Activated CD4-positive, alpha-beta T cell treated with anti-CD3 and anti-CD28 coated beads for 36 hours (primary cell): ENCODE measurements around the gene RERE. TPM values are rescaled to one million over a fixed set of nuclear protein-coding genes. Genes with fewer than 3 reads are reported as not detected.

Experiments
- ATAC-seq: fragments of 200-7000 bp; cut with Tn5 transposase; one replicate; pipeline ENCODE4 v1.10.0; 2021; ENCODE audit warnings: mild to moderate bottlenecking, moderate library complexity
- CTCF ChIA-PET: fragments of 350-600 bp; sonication (Branson Sonifier 250); formaldehyde crosslinking; loops from one replicate; lab custom pipeline; 2021; ENCODE audit warnings: antibody characterized with exemption; lab: Charles Lee
- POLR2A ChIA-PET: fragments of 350-600 bp; sonication (Branson Sonifier 250); formaldehyde crosslinking; loops from one replicate; lab custom pipeline; 2021; ENCODE audit warnings: antibody characterized with exemption, inconsistent platforms; lab: Charles Lee
- DNase-seq: peaks from one replicate; pipeline ENCODE4 v3.0.0-alpha.2; 2020
- H3K27ac Mint-ChIP-seq: one replicate; pipeline ENCODE4 v1.8.0; 2021; ENCODE audit warnings: mixed read lengths
- H3K27me3 Mint-ChIP-seq: one replicate; pipeline ENCODE4 v1.8.0; 2021; ENCODE audit warnings: mixed read lengths
- H3K36me3 Mint-ChIP-seq: one replicate; pipeline ENCODE4 v1.8.0; 2021; ENCODE audit warnings: low read depth, mixed read lengths
- H3K4me1 Mint-ChIP-seq: one replicate; pipeline ENCODE4 v1.8.0; 2021; ENCODE audit warnings: mixed read lengths
- H3K4me3 Mint-ChIP-seq: one replicate; pipeline ENCODE4 v1.8.0; 2021; ENCODE audit warnings: mild to moderate bottlenecking, moderate library complexity, mixed read lengths
- H3K9me3 Mint-ChIP-seq: one replicate; pipeline ENCODE4 v1.8.0; 2021; ENCODE audit warnings: low read depth, mixed read lengths
- intact Hi-C, 2 experiments: fragments of 100-400 bp; cut with DNase I in 1 of 2; cut with micrococcal nuclease in 1 of 2; formaldehyde crosslinking; loops; one replicate each; pipeline versions ENCODE4 v1.14.2 to v1.15.1; 2022 to 2024; cut with DNase I, micrococcal nuclease
- total RNA-seq, 2 experiments: library from RNA; stranded (reverse); gene quantifications; one replicate each; pipeline ENCODE4 v1.2.3, GENCODE V29; 2021

The RERE gene
- total RNA-seq, 2 experiments from 2014 or later, result 57.4 to 71.6 TPM

GRCh38 chr1:8354038-8354437, 463.4 kb downstream of the RERE start:
- Mint-ChIP-seq H3K9me3 (no peaks in the 10 kb centered on the region), H3K36me3 (peaks cover 24% of the 10 kb centered on the region), H3K27me3 (no peaks in the 10 kb centered on the region), H3K4me3 (no peak overlapping the region), H3K27ac (peak overlapping the region; percentile 51), H3K4me1 (no peaks in the 10 kb centered on the region)
- no peak for DNase-seq
- ChIA-PET POLR2A (no interaction called here), CTCF (no interaction called here)
- intact Hi-C loops, result no loop called here
- ATAC-seq, result no peak

GRCh38 chr1:8352886-8353785, 464.3 kb downstream of the RERE start:
- Mint-ChIP-seq H3K9me3 (no peaks in the 10 kb centered on the region), H3K27ac (peak overlapping the region; percentile 12), H3K4me3 (no peak overlapping the region), H3K4me1 (peaks cover 3% of the 10 kb centered on the region), H3K36me3 (peaks cover 22% of the 10 kb centered on the region), H3K27me3 (peaks cover 2% of the 10 kb centered on the region)
- POLR2A ChIA-PET, result no interaction called here
- no peak for DNase-seq
- no peak for ATAC-seq
- intact Hi-C loops, result no loop called here
- CTCF ChIA-PET, result interaction anchor here (0.9 to 2.2 kb wide), 5 partner anchors 18 to 506 kb away, joined by 3 to 7 read pairs (median 4); no protein-coding TSS in a partner anchor

GRCh38 chr1:8352471-8352845, 465.0 kb downstream of the RERE start:
- intact Hi-C loops, result no loop called here
- Mint-ChIP-seq H3K27me3 (peaks cover 2% of the 10 kb centered on the region), H3K36me3 (peaks cover 17% of the 10 kb centered on the region), H3K9me3 (no peaks in the 10 kb centered on the region), H3K4me3 (no peak overlapping the region), H3K4me1 (peaks cover 3% of the 10 kb centered on the region), H3K27ac (peak overlapping the region; percentile 12)
- POLR2A ChIA-PET, result no interaction called here
- no peak for ATAC-seq
- no peak for DNase-seq
- CTCF ChIA-PET, result interaction anchor here (0.9 to 2.2 kb wide), 5 partner anchors 19 to 507 kb away, joined by 3 to 7 read pairs (median 4); no protein-coding TSS in a partner anchor

GRCh38 chr1:8351693-8352470, 465.6 kb downstream of the RERE start:
- ATAC-seq (peak; percentile 36), DNase-seq (peak; percentile 46)

GRCh38 chr1:8350914-8351684, 466.3 kb downstream of the RERE start:
- Mint-ChIP-seq H3K27ac (no peak overlapping the region), H3K27me3 (peaks cover 2% of the 10 kb centered on the region), H3K4me1 (peaks cover 3% of the 10 kb centered on the region), H3K4me3 (no peak overlapping the region), H3K9me3 (no peaks in the 10 kb centered on the region), H3K36me3 (peaks cover 10% of the 10 kb centered on the region)
- no peak for DNase-seq
- intact Hi-C loops, result no loop called here
- ChIA-PET POLR2A (no interaction called here), CTCF (interaction anchor here (0.6 to 3.2 kb wide), 15 partner anchors 20 to 498 kb away, joined by 3 to 36 read pairs (median 5); no protein-coding TSS in a partner anchor)
- ATAC-seq, result no peak

More at GRCh38 chr1:8351693-8352470, 465.6 kb downstream of the RERE start:
- Mint-ChIP-seq H3K27ac (no peak overlapping the region), H3K27me3 (peaks cover 2% of the 10 kb centered on the region), H3K36me3 (peaks cover 15% of the 10 kb centered on the region), H3K4me3 (no peak overlapping the region), H3K4me1 (peaks cover 3% of the 10 kb centered on the region), H3K9me3 (no peaks in the 10 kb centered on the region)
- ChIA-PET CTCF (interaction anchor here (0.6 to 3.2 kb wide), 13 partner anchors 19 to 508 kb away, joined by 3 to 36 read pairs (median 5); no protein-coding TSS in a partner anchor), POLR2A (no interaction called here)
- intact Hi-C loops, result no loop called here

GRCh38 chr1:8349961-8350360, 467.5 kb downstream of the RERE start:
- CTCF ChIA-PET, result interaction anchor here (0.6 to 3.2 kb wide), 15 partner anchors 26 to 499 kb away, joined by 3 to 36 read pairs (median 5); no protein-coding TSS in a partner anchor

GRCh38 chr1:8349473-8349865, 468.0 kb downstream of the RERE start:
- Mint-ChIP-seq H3K4me3 (no peak overlapping the region), H3K27me3 (peaks cover 2% of the 10 kb centered on the region), H3K9me3 (no peaks in the 10 kb centered on the region), H3K27ac (no peak overlapping the region), H3K36me3 (peaks cover 4% of the 10 kb centered on the region), H3K4me1 (peaks cover 3% of the 10 kb centered on the region)
- POLR2A ChIA-PET, result no interaction called here
- no peak for DNase-seq
- intact Hi-C loops, result loop anchor here (1.0 to 10.0 kb wide), 6 partner anchors 31 to 682 kb away; partner anchors contain the start of gene SLC45A1 (in 1 of the 2)
- CTCF ChIA-PET, result interaction anchor here (0.6 to 3.2 kb wide), 14 partner anchors 25 to 500 kb away, joined by 3 to 36 read pairs (median 4); no protein-coding TSS in a partner anchor
- ATAC-seq, result no peak

More at GRCh38 chr1:8349961-8350360, 467.5 kb downstream of the RERE start:
- ATAC-seq (no peak), DNase-seq (no peak)
- Mint-ChIP-seq H3K9me3 (no peaks in the 10 kb centered on the region), H3K4me3 (no peak overlapping the region), H3K27me3 (peaks cover 2% of the 10 kb centered on the region), H3K4me1 (peaks cover 3% of the 10 kb centered on the region), H3K27ac (no peak overlapping the region), H3K36me3 (peaks cover 6% of the 10 kb centered on the region)
- intact Hi-C loops, result loop anchor here (1.0 to 10.0 kb wide), 6 partner anchors 31 to 683 kb away; partner anchors contain the start of gene SLC45A1 (in 1 of the 2)
- POLR2A ChIA-PET, result no interaction called here

GRCh38 chr1:8348777-8349472, 468.5 kb downstream of the RERE start:
- ChIA-PET CTCF (interaction anchor here (0.6 to 3.2 kb wide), 13 partner anchors 25 to 378 kb away, joined by 3 to 36 read pairs (median 5); no protein-coding TSS in a partner anchor), POLR2A (no interaction called here)
- Mint-ChIP-seq H3K4me1 (peaks cover 3% of the 10 kb centered on the region), H3K36me3 (peaks cover 3% of the 10 kb centered on the region), H3K4me3 (no peak overlapping the region), H3K27me3 (peaks cover 2% of the 10 kb centered on the region), H3K9me3 (no peaks in the 10 kb centered on the region), H3K27ac (no peak overlapping the region)
- DNase-seq, result peak; percentile 83
- ATAC-seq, result peak; percentile 83
- intact Hi-C loops, result loop anchor here (1.0 to 10.0 kb wide), 6 partner anchors 30 to 682 kb away; partner anchors contain the start of gene SLC45A1 (in 1 of the 2)

- no peaks in the 10 kb centered on the region for H3K36me3 Mint-ChIP-seq
- POLR2A ChIA-PET, result no interaction called here
- H3K27ac Mint-ChIP-seq, result no peak overlapping the region
- intact Hi-C loops, result loop anchor here in 1 of 2 experiments (2.0 to 10.0 kb wide), 2 partner anchors 29 to 543 kb away; partner anchors contain the start of gene SLC45A1
- no peaks in the 10 kb centered on the region for H3K9me3 Mint-ChIP-seq
- H3K27me3 Mint-ChIP-seq, result peaks cover 2% of the 10 kb centered on the region
- CTCF ChIA-PET, result interaction anchor here (0.6 to 3.2 kb wide), 8 partner anchors 32 to 378 kb away, joined by 3 to 36 read pairs (median 4); no protein-coding TSS in a partner anchor
- no peak for DNase-seq
- no peak for ATAC-seq
- H3K4me3 Mint-ChIP-seq, result no peak overlapping the region
- H3K4me1 Mint-ChIP-seq, result peaks cover 3% of the 10 kb centered on the region
Observed at GRCh38 chr1:8348047-8348776, 469.2 kb downstream of the RERE start.
